Measurements from ENCODE around the gene PRRT2.

PRRT2 gene

DNA sequence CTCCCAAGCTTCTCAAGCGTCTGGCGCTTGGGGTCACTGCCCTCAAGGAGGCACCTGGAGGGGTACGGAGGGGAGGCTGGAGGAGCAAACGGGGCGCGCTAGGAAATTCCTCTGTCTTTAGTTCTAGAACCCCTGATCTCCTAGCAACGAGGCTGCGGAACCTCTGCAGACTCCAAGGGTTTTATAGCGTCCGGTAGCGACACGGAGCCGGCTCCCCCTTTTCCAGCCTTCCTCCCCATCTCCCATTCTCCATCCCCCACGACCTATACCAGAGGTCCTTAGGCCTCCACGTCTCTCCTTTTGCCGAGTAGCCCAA is 51.6 kb downstream of the PRRT2 start:
- no peak for DNase-seq

DNA sequence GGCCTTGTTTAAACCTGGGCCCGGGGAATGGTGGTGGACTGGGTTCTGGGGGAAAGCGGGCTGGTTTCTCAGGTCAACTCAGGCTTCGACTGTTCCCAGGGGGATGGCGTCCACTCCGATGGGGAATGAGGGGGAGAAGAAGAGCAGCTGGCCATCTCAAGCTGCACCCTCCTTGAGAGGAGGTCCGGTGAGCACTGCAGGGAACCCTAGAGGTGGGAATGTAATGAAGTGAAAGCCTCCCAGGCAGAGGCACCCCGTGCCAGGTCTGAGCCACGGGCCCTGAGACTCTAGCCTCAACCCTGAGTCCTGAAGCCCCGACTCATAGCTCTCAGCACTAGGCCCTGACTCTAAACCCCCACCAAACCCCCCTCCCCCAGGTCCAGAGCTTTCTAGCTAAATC is 52.2 kb downstream of the PRRT2 start:
- DNase-seq: no peak

All from activated CD4-positive, alpha-beta T cell treated with anti-CD3 and anti-CD28 coated beads for 1 hour (primary cell).